ENCODE results near the gene TSTD1. TPM values are rescaled to one million over a fixed set of nuclear protein-coding genes. Genes with fewer than 3 reads are reported as not detected.
"Not testable (repeated sequence)": the region's sequence is repeated elsewhere in the genome, so short reads cannot be mapped to it uniquely, and the experiment has no call there.

The TSTD1 gene
- total RNA-seq, 4 donors from 2014 or later: 8.6 to 52.6 (median 16.8) TPM

GRCh38 chr1:160999376-160999775 is 39.4 kb downstream of the TSTD1 start:
- ATAC-seq (no peak), DNase-seq (no peak)
- H3K27ac ChIP-seq: no peak overlapping the region
- no peak overlapping the region for H3K4me3 ChIP-seq
- H3K27me3 ChIP-seq: no peaks in the 10 kb centered on the region
- H3K9me3 ChIP-seq: no peaks in the 10 kb centered on the region
- intact Hi-C loops (cut with DNase I; ENCODE audit: low total_unique reads): no loop called here
- peaks cover 0 to 9% of the 10 kb centered on the region in 2 donors for H3K36me3 ChIP-seq
- in situ Hi-C loops (cut with MboI; ENCODE audit: low sequenced_read_pairs in 4 of 4): loop anchor here in 2 of 4 donors (10.0 kb wide), 1 partner anchor 95 kb away; the partner anchor contains the start of gene KLHDC9 (in 2 of the 2)
- no peaks in the 10 kb centered on the region for H3K4me1 ChIP-seq
- no peak for TF ChIP-seq POLR2A (IDR thresholded peaks at IDR 0.05)
- no peak for TF ChIP-seq CTCF (IDR thresholded peaks at IDR 0.05 in 4 of 5, conservative IDR thresholded peaks at IDR 0.05 in 1 of 5)

DNA sequence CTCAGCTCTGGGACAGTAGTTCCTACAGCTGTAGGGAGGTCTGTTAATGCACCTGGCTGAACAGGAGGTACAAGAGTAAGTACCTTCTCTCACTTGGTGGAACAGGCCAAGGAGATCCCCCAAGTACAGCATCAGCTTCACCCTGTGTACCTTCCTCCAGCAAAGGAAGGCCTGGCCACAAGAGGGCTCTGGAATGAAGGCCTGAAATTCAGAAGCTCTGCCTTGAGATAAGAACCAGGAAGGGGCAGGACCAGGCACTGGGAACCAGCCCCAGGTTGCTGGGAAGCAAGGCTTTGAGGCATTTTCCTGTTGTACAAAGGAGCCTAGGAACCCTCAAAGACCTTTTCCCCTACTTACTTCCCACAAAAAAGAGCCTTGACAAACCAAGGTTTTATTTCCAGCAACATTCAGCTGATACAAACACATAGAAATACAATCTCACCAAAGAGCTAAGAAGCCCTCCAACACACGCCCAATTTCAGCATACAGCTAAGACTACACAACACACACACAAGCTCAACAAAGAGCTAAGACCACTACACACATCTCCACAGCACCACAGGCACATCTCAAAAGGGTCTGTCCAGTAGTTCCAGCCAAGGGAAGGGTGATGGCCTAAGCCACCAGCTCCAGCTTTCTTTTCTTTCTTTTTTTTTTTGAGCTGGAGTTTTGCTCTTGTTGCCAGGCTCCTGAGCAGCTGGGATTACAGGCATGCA is 41.3 kb downstream of the TSTD1 start:
- in situ Hi-C loops (cut with MboI; ENCODE audit: low sequenced_read_pairs in 4 of 4): loop anchor here in 2 of 4 donors (10.0 kb wide), 1 partner anchor 97 kb away; the partner anchor contains the start of gene KLHDC9 (in 2 of the 2)
- DNase-seq: peak in 1 of 2 donors; percentile 16
- peak overlapping the region in 3 of 4 donors; percentile 59 to 70 (median 62) for H3K27ac ChIP-seq

GRCh38 chr1:160996178-160996577 is 42.6 kb downstream of the TSTD1 start:
- Histone ChIP-seq H3K9me3 (no peaks in the 10 kb centered on the region), H3K36me3 (peaks cover 0 to 9% of the 10 kb centered on the region in 2 donors), H3K4me3 (no peak overlapping the region), H3K27ac (no peak overlapping the region), H3K4me1 (no peaks in the 10 kb centered on the region), H3K27me3 (no peaks in the 10 kb centered on the region)
- ATAC-seq: no peak
- intact Hi-C loops (cut with DNase I; ENCODE audit: low total_unique reads) (no loop called here), in situ Hi-C loops (cut with MboI; ENCODE audit: low sequenced_read_pairs in 4 of 4) (loop anchor here in 2 of 4 donors (10.0 kb wide), 1 partner anchor 99 kb away; the partner anchor contains the start of gene KLHDC9 (in 2 of the 2))
- no peak for TF ChIP-seq CTCF (IDR thresholded peaks at IDR 0.05 in 4 of 5, conservative IDR thresholded peaks at IDR 0.05 in 1 of 5)
- TF ChIP-seq POLR2A (IDR thresholded peaks at IDR 0.05): no peak
- DNase-seq: no peak

More for the DNA sequence above, 41.3 kb downstream of the TSTD1 start:
- Histone ChIP-seq H3K27me3 (no peaks in the 10 kb centered on the region), H3K36me3 (peaks cover 0 to 9% of the 10 kb centered on the region in 2 donors), H3K4me3 (no peak overlapping the region), H3K4me1 (no peaks in the 10 kb centered on the region), H3K9me3 (no peaks in the 10 kb centered on the region)
- TF ChIP-seq CTCF (IDR thresholded peaks at IDR 0.05 in 4 of 5, conservative IDR thresholded peaks at IDR 0.05 in 1 of 5) (peak in 3 of 5 experiments; percentile 47 to 53 (median 51)), POLR2A (IDR thresholded peaks at IDR 0.05) (no peak)
- peak; percentile 56 to 72 for ATAC-seq
- intact Hi-C loops (cut with DNase I; ENCODE audit: low total_unique reads): loop anchor here (1.0 kb wide), 1 partner anchor 100 kb away; no protein-coding TSS in a partner anchor

GRCh38 chr1:160993544-160994193 is 45.1 kb downstream of the TSTD1 start:
- ATAC-seq: no peak
- Histone ChIP-seq H3K4me1 (no peaks in the 10 kb centered on the region), H3K9me3 (no peaks in the 10 kb centered on the region), H3K27me3 (no peaks in the 10 kb centered on the region), H3K27ac (no peak overlapping the region), H3K36me3 (no peaks in the 10 kb centered on the region), H3K4me3 (no peak overlapping the region)
- TF ChIP-seq CTCF (IDR thresholded peaks at IDR 0.05 in 4 of 5, conservative IDR thresholded peaks at IDR 0.05 in 1 of 5) (peak in 1 of 5 experiments; percentile 9), POLR2A (IDR thresholded peaks at IDR 0.05) (no peak)
- DNase-seq: no peak
- in situ Hi-C loops (cut with MboI; ENCODE audit: low sequenced_read_pairs in 4 of 4): loop anchor here in 2 of 4 donors (10.0 kb wide), 1 partner anchor 101 kb away; the partner anchor contains the start of gene KLHDC9 (in 2 of the 2)
- intact Hi-C loops (cut with DNase I; ENCODE audit: low total_unique reads): loop anchor here (2.0 kb wide), 1 partner anchor 53 kb away; no protein-coding TSS in a partner anchor

DNA sequence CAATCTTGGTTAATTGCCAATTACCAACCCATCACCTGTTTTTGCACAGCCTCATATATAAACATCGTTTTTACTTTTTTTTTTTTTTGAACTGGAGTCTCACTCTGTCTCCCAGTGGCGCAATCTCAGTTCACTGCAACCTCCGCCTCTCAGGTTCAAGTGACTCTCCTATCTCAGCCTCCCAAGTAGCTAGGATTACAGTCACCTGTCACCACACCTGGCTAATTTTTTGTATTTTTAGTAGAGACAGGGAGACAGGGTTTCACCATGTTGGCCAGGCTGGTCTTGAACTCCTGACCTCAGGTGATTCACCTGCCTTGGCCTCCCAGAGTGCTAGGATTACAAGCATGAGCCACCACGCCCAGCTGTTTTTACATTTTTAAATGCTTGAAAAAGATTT is 46.7 kb downstream of the TSTD1 start:
- intact Hi-C loops (cut with DNase I; ENCODE audit: low total_unique reads) (loop anchor here (2.0 kb wide), 1 partner anchor 55 kb away; no protein-coding TSS in a partner anchor), in situ Hi-C loops (cut with MboI; ENCODE audit: low sequenced_read_pairs in 4 of 4) (loop anchor here in 2 of 4 donors (10.0 kb wide), 1 partner anchor 103 kb away; the partner anchor contains the start of gene KLHDC9 (in 2 of the 2))
- H3K27me3 ChIP-seq, ATAC-seq, H3K9me3 ChIP-seq, H3K4me3 ChIP-seq, DNase-seq, H3K36me3 ChIP-seq, H3K27ac ChIP-seq, H3K4me1 ChIP-seq: not testable (repeated sequence)

All from gastrocnemius medialis (tissue), 4 donors.